Neural cell (in vitro differentiated cells): ENCODE data around the gene AKAP6. TPM values are rescaled to one million over a fixed set of nuclear protein-coding genes. Genes with fewer than 3 reads are reported as not detected.

ENCODE experiments used
- H2AFZ ChIP-seq: fragments of 200-600, 300-800 bp; sonication (generic), shearing (Covaris generic); 2 replicates; pipeline ENCODE4 v1.6.0; 2014; ENCODE audit warnings: low read depth, mild to moderate bottlenecking, antibody characterized with exemption, low read length, moderate library complexity
- H3F3A ChIP-seq: fragments of 200-600 bp; shearing (Covaris generic); 2 replicates; pipeline ENCODE4 v1.6.1; 2016; ENCODE audit warnings: mild to moderate bottlenecking, moderate library complexity, mixed read lengths, antibody characterized with exemption, low read length; ENCODE audit not compliant: insufficient read depth, poor library complexity, severe bottlenecking
- H3K27ac ChIP-seq: fragments of 200-600, 300-800 bp; sonication (generic), shearing (Covaris generic); 2 replicates; pipeline ENCODE4 v1.5.1; 2014; ENCODE audit warnings: mild to moderate bottlenecking, low read length, moderate library complexity
- H3K27me3 ChIP-seq: fragments of 300-800, 200-600 bp; sonication (generic), shearing (Covaris generic); 2 replicates; pipeline ENCODE4 v1.6.0; 2014; ENCODE audit warnings: mild to moderate bottlenecking, low read depth, low read length, moderate library complexity; ENCODE audit not compliant: insufficient read depth
- H3K36me3 ChIP-seq: fragments of 300-800, 200-600 bp; sonication (generic), shearing (Covaris generic); 2 replicates; pipeline ENCODE4 v1.5.1; 2014; ENCODE audit warnings: mild to moderate bottlenecking, antibody characterized with exemption, low read length, moderate library complexity; ENCODE audit not compliant: insufficient read depth
- H3K4me2 ChIP-seq: fragments of 300-800, 200-600 bp; sonication (generic), shearing (Covaris generic); 2 replicates; pipeline ENCODE4 v1.6.0; 2014; ENCODE audit warnings: mild to moderate bottlenecking, low read length
- H3K4me3 ChIP-seq: fragments of 300-800, 200-600 bp; sonication (generic), shearing (Covaris generic); 2 replicates; pipeline ENCODE4 v1.5.1; 2014; ENCODE audit warnings: mild to moderate bottlenecking, low read length, moderate library complexity
- H3K79me2 ChIP-seq: fragments of 200-600 bp; shearing (Covaris generic); replicated peaks from 2 replicates; pipeline ENCODE4 v1.6.0; 2014; ENCODE audit warnings: mild to moderate bottlenecking, low read length, moderate library complexity; ENCODE audit not compliant: insufficient read depth
- H3K9ac ChIP-seq: fragments of 300-800, 200-600 bp; sonication (generic), shearing (Covaris generic); 2 replicates; pipeline ENCODE4 v1.6.1; 2016; ENCODE audit warnings: mild to moderate bottlenecking, low read length, mixed read lengths
- H3K9me2 ChIP-seq: fragments of 200-600 bp; shearing (Covaris generic); 2 replicates; pipeline ENCODE4 v1.6.1; 2016; ENCODE audit warnings: mild to moderate bottlenecking, low read length, mixed read lengths; ENCODE audit not compliant: insufficient read depth
- H3K9me3 ChIP-seq: fragments of 200-600, 300-800 bp; sonication (generic), shearing (Covaris generic); 2 replicates; pipeline ENCODE4 v1.6.1; 2016; ENCODE audit warnings: mild to moderate bottlenecking, mixed run types, low read length, moderate library complexity, mixed read lengths
- H4K20me1 ChIP-seq: fragments of 200-600 bp; shearing (Covaris generic); 2 replicates; pipeline ENCODE4 v1.6.1; 2016; ENCODE audit warnings: mild to moderate bottlenecking, mixed run types; ENCODE audit not compliant: insufficient read depth
- CTCF ChIP-seq: fragments of 450-650 bp; IDR thresholded peaks from 2 replicates; pipeline ENCODE4 v1.5.1; 2014; ENCODE audit warnings: antibody characterized with exemption, mild to moderate bottlenecking, moderate library complexity; ENCODE audit not compliant: poor library complexity, severe bottlenecking
- EP300 ChIP-seq: fragments of 450-650 bp; conservative IDR thresholded peaks from 2 replicates; pipeline ENCODE4 v1.6.1; 2014; ENCODE audit warnings: antibody characterized with exemption, mild to moderate bottlenecking, moderate library complexity; ENCODE audit not compliant: poor library complexity, severe bottlenecking
- EZH2 ChIP-seq: fragments of 200-600, 300-800 bp; shearing (Covaris generic), sonication (generic); IDR thresholded peaks from 2 replicates; pipeline ENCODE4 v1.6.1; 2014; ENCODE audit warnings: antibody characterized with exemption, low read length, borderline replicate concordance, mild to moderate bottlenecking; ENCODE audit not compliant: insufficient read depth, poor library complexity, severe bottlenecking
- MXI1 ChIP-seq: fragments of 450-650 bp; conservative IDR thresholded peaks from 2 replicates; pipeline ENCODE4 v1.6.1; 2014; ENCODE audit warnings: antibody characterized with exemption, mild to moderate bottlenecking; ENCODE audit not compliant: poor library complexity, severe bottlenecking
- POLR2AphosphoS5 ChIP-seq: IDR thresholded peaks from 2 replicates; pipeline ENCODE4 v1.6.1; 2012
- RAD21 ChIP-seq: fragments of 450-650 bp; conservative IDR thresholded peaks from 2 replicates; pipeline ENCODE4 v1.6.1; 2014; ENCODE audit warnings: antibody characterized with exemption, mild to moderate bottlenecking, moderate library complexity
- REST ChIP-seq: IDR thresholded peaks from 2 replicates; pipeline ENCODE4 v1.6.1; 2012; ENCODE audit warnings: borderline replicate concordance
- SMC3 ChIP-seq: fragments of 450-650 bp; conservative IDR thresholded peaks from 2 replicates; pipeline ENCODE4 v1.6.1; 2014; ENCODE audit warnings: antibody characterized with exemption, mild to moderate bottlenecking, moderate library complexity; ENCODE audit not compliant: poor library complexity
- TAF1 ChIP-seq: IDR thresholded peaks from 2 replicates; pipeline ENCODE4 v1.6.1; 2012; ENCODE audit warnings: low read depth
- polyA plus RNA-seq: library from polyadenylated mRNA; depleted of rRNA; stranded (reverse); fragments of >200 nt; gene quantifications from 2 replicates; pipeline ENCODE4 v1.2.3, GENCODE V29; 2014

The AKAP6 gene
- polyA plus RNA-seq, 1 donor from 2014 or later: 15.8 TPM

GRCh38 chr14:32374155-32374554, 45.1 kb downstream of the AKAP6 start:
- no peaks in the 10 kb centered on the region for H3K9me2 ChIP-seq
- peaks cover 4% of the 10 kb centered on the region for H4K20me1 ChIP-seq
- no peak overlapping the region for H2AFZ ChIP-seq
- peak overlapping the region; percentile 20 for H3K27ac ChIP-seq
- no peak overlapping the region for H3K4me2 ChIP-seq
- H3K36me3 ChIP-seq: no peaks in the 10 kb centered on the region
- no peak overlapping the region for H3K9ac ChIP-seq
- no peaks in the 10 kb centered on the region for H3F3A ChIP-seq
- peak overlapping the region; percentile 39 for H3K4me3 ChIP-seq
- no peaks in the 10 kb centered on the region for H3K79me2 ChIP-seq
- no peaks in the 10 kb centered on the region for H3K27me3 ChIP-seq
- TF ChIP-seq MXI1: no peak
- TF ChIP-seq TAF1: no peak
- no peak for TF ChIP-seq SMC3
- no peak for TF ChIP-seq REST
- no peak for TF ChIP-seq EZH2
- no peak for TF ChIP-seq RAD21
- TF ChIP-seq POLR2AphosphoS5: no peak
- TF ChIP-seq EP300: no peak
- no peak for TF ChIP-seq CTCF
- H3K9me3 ChIP-seq: no peaks in the 10 kb centered on the region

- no peaks in the 10 kb centered on the region for H3K79me2 ChIP-seq
- no peaks in the 10 kb centered on the region for H3K36me3 ChIP-seq
- peaks cover 4% of the 10 kb centered on the region for H4K20me1 ChIP-seq
- H2AFZ ChIP-seq: no peak overlapping the region
- H3K9ac ChIP-seq: no peak overlapping the region
- no peaks in the 10 kb centered on the region for H3K9me3 ChIP-seq
- H3K27ac ChIP-seq: no peak overlapping the region
- H3F3A ChIP-seq: no peaks in the 10 kb centered on the region
- no peak overlapping the region for H3K4me2 ChIP-seq
- no peaks in the 10 kb centered on the region for H3K27me3 ChIP-seq
- H3K9me2 ChIP-seq: no peaks in the 10 kb centered on the region
- TF ChIP-seq SMC3: no peak
- no peak for TF ChIP-seq MXI1
- TF ChIP-seq EZH2: no peak
- TF ChIP-seq EP300: no peak
- TF ChIP-seq TAF1: no peak
- TF ChIP-seq REST: no peak
- no peak for TF ChIP-seq RAD21
- TF ChIP-seq CTCF: no peak
- H3K4me3 ChIP-seq: no peak overlapping the region
These were observed 46.6 kb downstream of the AKAP6 start for GRCh38 chr14:32375663-32376062.
